ENCODE results near the gene PPP2R2B. TPM values are rescaled to one million over a fixed set of nuclear protein-coding genes. Genes with fewer than 3 reads are reported as not detected.

Gene PPP2R2B
- total RNA-seq, 3 donors from 2014 or later: 0.99 to 5.9 (median 1.2) TPM

DNA sequence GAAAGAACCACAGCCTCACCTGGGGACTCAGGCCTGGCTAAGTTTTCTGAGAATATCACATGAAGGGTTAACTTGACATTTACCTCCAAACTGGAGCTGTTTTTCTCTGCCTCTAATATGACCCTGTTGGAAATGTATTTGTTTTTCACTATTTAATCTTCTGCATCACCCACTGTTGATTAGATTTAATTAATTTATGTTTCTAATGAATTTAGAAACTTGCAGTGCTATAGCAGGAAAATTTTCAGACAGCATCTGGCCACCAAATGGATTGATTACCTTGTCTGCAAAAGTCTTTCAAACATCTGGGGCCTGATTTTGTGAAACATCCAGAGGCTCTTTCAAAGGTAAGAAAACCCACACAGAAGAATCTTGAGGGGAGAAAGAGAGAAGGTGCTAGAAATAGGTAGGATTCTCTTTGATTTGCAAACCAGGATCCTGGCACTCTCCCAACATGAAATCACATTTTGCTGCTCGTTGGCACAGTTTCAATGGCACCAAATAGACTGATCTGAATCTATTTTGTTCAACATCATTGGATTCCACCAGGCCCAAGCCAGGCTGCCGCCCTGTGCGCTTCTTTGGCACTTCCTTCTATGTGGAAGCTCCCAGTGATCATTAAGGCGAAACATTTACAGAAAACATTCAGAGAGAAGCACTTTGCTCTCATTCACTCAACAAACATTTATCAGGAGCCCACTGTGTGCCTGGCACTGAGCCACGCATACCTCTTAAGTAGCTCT lies 157.3 kb downstream of the PPP2R2B start:
- intact Hi-C loops (cut with DNase I, micrococcal nuclease): no loop called here
- Histone ChIP-seq H3K4me1 (ENCODE audit: low read depth) (no peaks in the 10 kb centered on the region), H3K36me3 (ENCODE audit: low read depth) (no peaks in the 10 kb centered on the region), H3K4me3 (no peak overlapping the region), H3K9me3 (no peaks in the 10 kb centered on the region)
- TF ChIP-seq, protein P1, sequence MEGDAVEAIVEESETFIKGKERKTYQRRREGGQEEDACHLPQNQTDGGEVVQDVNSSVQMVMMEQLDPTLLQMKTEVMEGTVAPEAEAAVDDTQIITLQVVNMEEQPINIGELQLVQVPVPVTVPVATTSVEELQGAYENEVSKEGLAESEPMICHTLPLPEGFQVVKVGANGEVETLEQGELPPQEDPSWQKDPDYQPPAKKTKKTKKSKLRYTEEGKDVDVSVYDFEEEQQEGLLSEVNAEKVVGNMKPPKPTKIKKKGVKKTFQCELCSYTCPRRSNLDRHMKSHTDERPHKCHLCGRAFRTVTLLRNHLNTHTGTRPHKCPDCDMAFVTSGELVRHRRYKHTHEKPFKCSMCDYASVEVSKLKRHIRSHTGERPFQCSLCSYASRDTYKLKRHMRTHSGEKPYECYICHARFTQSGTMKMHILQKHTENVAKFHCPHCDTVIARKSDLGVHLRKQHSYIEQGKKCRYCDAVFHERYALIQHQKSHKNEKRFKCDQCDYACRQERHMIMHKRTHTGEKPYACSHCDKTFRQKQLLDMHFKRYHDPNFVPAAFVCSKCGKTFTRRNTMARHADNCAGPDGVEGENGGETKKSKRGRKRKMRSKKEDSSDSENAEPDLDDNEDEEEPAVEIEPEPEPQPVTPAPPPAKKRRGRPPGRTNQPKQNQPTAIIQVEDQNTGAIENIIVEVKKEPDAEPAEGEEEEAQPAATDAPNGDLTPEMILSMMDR (IDR thresholded peaks at IDR 0.05): no peak
- ATAC-seq (no peak), DNase-seq (no peak)

- no peak for ATAC-seq
- DNase-seq: no peak
- Histone ChIP-seq H3K4me1 (ENCODE audit: low read depth) (no peaks in the 10 kb centered on the region), H3K36me3 (ENCODE audit: low read depth) (no peaks in the 10 kb centered on the region), H3K4me3 (no peak overlapping the region), H3K9me3 (no peaks in the 10 kb centered on the region)
- intact Hi-C loops (cut with DNase I, micrococcal nuclease): no loop called here
- TF ChIP-seq, protein P1 (IDR thresholded peaks at IDR 0.05): no peak
These were observed 158.4 kb downstream of the PPP2R2B start for GRCh38 chr5:146720107-146720506.

DNA sequence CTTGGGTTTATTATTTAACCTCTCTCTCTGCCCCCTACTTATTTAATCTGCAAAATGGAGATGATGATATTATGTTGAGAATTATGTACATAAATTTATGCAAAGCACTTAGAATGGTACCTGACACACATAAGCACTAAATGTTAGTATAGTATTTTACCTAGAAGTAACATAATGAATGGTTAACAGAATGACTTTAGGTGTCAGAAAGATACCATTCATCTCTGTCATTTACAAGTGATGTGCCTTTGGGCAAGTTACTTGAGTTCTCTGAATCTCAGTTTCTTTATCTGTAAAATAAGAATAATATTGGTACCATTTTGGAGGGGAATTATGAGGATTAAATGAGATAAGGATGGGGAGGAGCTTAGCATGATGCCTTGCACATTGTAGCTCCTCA lies 159.4 kb downstream of the PPP2R2B start:
- no peaks in the 10 kb centered on the region for H3K36me3 ChIP-seq (ENCODE audit: low read depth)
- H3K9me3 ChIP-seq: no peaks in the 10 kb centered on the region
- no peak for DNase-seq
- no peaks in the 10 kb centered on the region for H3K4me1 ChIP-seq (ENCODE audit: low read depth)
- H3K4me3 ChIP-seq: no peak overlapping the region
- TF ChIP-seq, protein P1 (IDR thresholded peaks at IDR 0.05): no peak
- ATAC-seq: no peak
- intact Hi-C loops (cut with DNase I, micrococcal nuclease): no loop called here

GRCh38 chr5:146718609-146719008 lies 159.9 kb downstream of the PPP2R2B start:
- Histone ChIP-seq H3K36me3 (ENCODE audit: low read depth) (no peaks in the 10 kb centered on the region), H3K4me3 (no peak overlapping the region), H3K4me1 (ENCODE audit: low read depth) (no peaks in the 10 kb centered on the region), H3K9me3 (no peaks in the 10 kb centered on the region)
- DNase-seq (no peak), ATAC-seq (no peak)
- intact Hi-C loops (cut with DNase I, micrococcal nuclease): no loop called here
- TF ChIP-seq, protein P1 (IDR thresholded peaks at IDR 0.05): no peak

DNA sequence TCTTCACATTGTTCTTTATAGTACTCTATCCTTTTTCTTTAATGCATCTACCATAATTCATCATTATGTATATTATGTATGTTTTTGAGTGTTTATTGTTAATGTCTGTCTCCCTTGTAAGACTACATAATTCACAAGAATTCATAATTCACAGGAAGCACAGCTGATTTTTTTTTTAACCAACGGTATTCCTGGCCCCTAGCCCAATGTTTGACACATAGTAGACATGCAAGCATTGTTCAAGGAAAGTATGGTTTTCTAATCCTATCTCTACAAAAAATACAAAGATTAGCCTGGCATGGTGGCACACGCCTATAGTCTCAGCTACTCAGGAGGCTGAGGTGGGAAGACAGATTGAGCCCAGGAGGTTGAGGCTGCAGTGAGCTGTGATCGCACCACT lies 160.6 kb downstream of the PPP2R2B start:
- TF ChIP-seq, protein P1 (IDR thresholded peaks at IDR 0.05): no peak
- ATAC-seq (no peak), DNase-seq (no peak)
- intact Hi-C loops (cut with DNase I, micrococcal nuclease): no loop called here
- Histone ChIP-seq H3K36me3 (ENCODE audit: low read depth) (no peaks in the 10 kb centered on the region), H3K4me3 (no peak overlapping the region), H3K4me1 (ENCODE audit: low read depth) (no peaks in the 10 kb centered on the region), H3K9me3 (no peaks in the 10 kb centered on the region)
